Fibroblast of lung (primary cell): ENCODE results near the gene SUCLG1. TPM values are rescaled to one million over a fixed set of nuclear protein-coding genes. Genes with fewer than 3 reads are reported as not detected.
A peak's percentile ranks its signal among the peaks of the same experiment; 100 is the strongest.

ENCODE experiments used
- DNase-seq, 2 donors: peaks; one replicate each; pipeline versions ENCODE4 v3.0.0 to v3.0.0-alpha.2; 2010; ENCODE audit warnings: low read depth in 2 of 2
- H2AFZ ChIP-seq: 2 replicates; pipeline ENCODE4 v1.5.1; 2012; ENCODE audit warnings: low read length, control low read depth, inconsistent platforms
- H3K27ac ChIP-seq: 2 replicates; pipeline ENCODE4 v1.5.1; 2011; ENCODE audit warnings: low read length, control low read depth; ENCODE audit not compliant: insufficient read depth
- H3K27me3 ChIP-seq: 2 replicates; pipeline ENCODE4 v1.5.1; 2011; ENCODE audit warnings: mild to moderate bottlenecking, low read length; ENCODE audit not compliant: control insufficient read depth, insufficient read depth
- H3K36me3 ChIP-seq: 2 replicates; pipeline ENCODE4 v1.5.1; 2011; ENCODE audit warnings: low read length; ENCODE audit not compliant: control insufficient read depth, insufficient read depth
- H3K4me1 ChIP-seq: 2 replicates; pipeline ENCODE4 v1.5.1; 2011; ENCODE audit warnings: low read length; ENCODE audit not compliant: control insufficient read depth, insufficient read depth; ENCODE audit errors: extremely low read depth
- H3K4me2 ChIP-seq: 2 replicates; pipeline ENCODE4 v1.5.1; 2011; ENCODE audit warnings: low read length, control low read depth; ENCODE audit not compliant: insufficient read depth; ENCODE audit errors: extremely low read depth
- H3K4me3 ChIP-seq, 4 experiments: fragments of 200-600 bp in 1 of 4; sonication (generic) in 1 of 4; replicated peaks in 1 of 4; 2 replicates each; pipeline ENCODE4 v1.5.1; 2011 to 2016; ENCODE audit warnings: low read length in 4 of 4, low read depth in 3 of 4, mild to moderate bottlenecking in 3 of 4, control low read depth in 2 of 4, inconsistent platforms in 1 of 4, mixed read lengths in 1 of 4; ENCODE audit not compliant: insufficient read depth in 1 of 4; ENCODE audit errors: control extremely low read depth in 1 of 4
- H3K79me2 ChIP-seq: 2 replicates; pipeline ENCODE4 v1.5.1; 2012; ENCODE audit warnings: mild to moderate bottlenecking, low read length, inconsistent platforms; ENCODE audit not compliant: control insufficient read depth, insufficient read depth
- H3K9ac ChIP-seq: 2 replicates; pipeline ENCODE4 v1.5.1; 2011; ENCODE audit warnings: mild to moderate bottlenecking, low read length, control low read depth; ENCODE audit not compliant: insufficient read depth
- H3K9me3 ChIP-seq: 2 replicates; pipeline ENCODE4 v1.5.1; 2012; ENCODE audit warnings: low read depth, low read length; ENCODE audit not compliant: control insufficient read depth, insufficient read depth
- H4K20me1 ChIP-seq: 2 replicates; pipeline ENCODE4 v1.5.1; 2011; ENCODE audit warnings: low read length; ENCODE audit not compliant: control insufficient read depth, insufficient read depth; ENCODE audit errors: extremely low read depth
- CTCF ChIP-seq, 2 donors: IDR thresholded peaks in 1 of 2; conservative IDR thresholded peaks in 1 of 2; 1 replicate in 1 of 2; 2 replicates in 1 of 2; pipeline ENCODE4 v1.5.1; 2011 to 2012; ENCODE audit warnings: low read length in 2 of 2, control low read depth in 1 of 2, inconsistent platforms in 1 of 2, low read depth in 1 of 2, mild to moderate bottlenecking in 1 of 2
- EZH2 ChIP-seq: IDR thresholded peaks from 2 replicates; pipeline ENCODE4 v1.5.1; 2012; ENCODE audit warnings: low read length, control low read depth, mild to moderate bottlenecking; ENCODE audit errors: missing control alignments
- polyA plus RNA-seq, 2 donors: library from polyadenylated mRNA; depleted of rRNA in 1 of 2; stranded (reverse) in 1 of 2; unstranded in 1 of 2; fragments of >200 nt; gene quantifications; 2 replicates each; pipeline ENCODE4 v1.2.1, GENCODE V29; 2011 to 2012; ENCODE audit warnings: missing spikeins in 1 of 2
- total RNA-seq: library from RNA; depleted of rRNA; stranded (reverse); fragments of >200 nt; gene quantifications from 2 replicates; pipeline ENCODE4 v1.2.1, GENCODE V29; 2014

The SUCLG1 gene
- total and polyA plus RNA-seq, 2 donors (not counting 1 experiment from before 2014, with no cell fraction given) = 50.0 to 63.1 TPM

DNA sequence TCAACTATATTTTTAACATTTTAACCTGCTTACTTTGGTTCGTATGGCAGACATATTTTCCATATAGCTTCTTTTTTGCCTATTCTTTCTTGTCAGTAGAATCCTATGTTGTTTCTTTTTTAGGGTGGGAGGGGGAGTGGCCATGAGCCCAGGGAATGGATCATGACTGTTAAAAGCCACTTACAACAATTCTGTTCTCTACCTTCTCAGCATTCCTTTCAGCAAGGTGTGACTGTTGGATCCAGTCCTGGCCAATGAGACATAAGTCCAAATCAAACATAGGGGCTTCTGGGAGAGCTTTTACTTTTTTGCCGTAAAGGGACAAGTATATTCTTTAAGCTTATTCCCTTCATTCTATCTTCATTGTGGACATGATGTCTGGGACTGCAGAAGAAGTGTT lies 32.2 kb upstream of the SUCLG1 start:
- no peak for DNase-seq
- no peaks in the 10 kb centered on the region for H3K9me3 ChIP-seq
- H3K4me3 ChIP-seq = no peak overlapping the region
- H3K36me3 ChIP-seq = no peaks in the 10 kb centered on the region
- no peaks in the 10 kb centered on the region for H3K79me2 ChIP-seq
- no peaks in the 10 kb centered on the region for H3K27me3 ChIP-seq
- TF ChIP-seq EZH2 (no peak), CTCF (conservative IDR thresholded peaks at IDR 0.05 in 1 of 2, IDR thresholded peaks at IDR 0.05 in 1 of 2; ENCODE audit: low read depth in 1 of 2, low read length in 2 of 2) (no peak)
- no peak overlapping the region for H2AFZ ChIP-seq
- H3K4me1 ChIP-seq = peaks cover 3% of the 10 kb centered on the region
- no peak overlapping the region for H3K27ac ChIP-seq
- no peak overlapping the region for H3K4me2 ChIP-seq
- no peak overlapping the region for H3K9ac ChIP-seq
- H4K20me1 ChIP-seq = no peaks in the 10 kb centered on the region

DNA sequence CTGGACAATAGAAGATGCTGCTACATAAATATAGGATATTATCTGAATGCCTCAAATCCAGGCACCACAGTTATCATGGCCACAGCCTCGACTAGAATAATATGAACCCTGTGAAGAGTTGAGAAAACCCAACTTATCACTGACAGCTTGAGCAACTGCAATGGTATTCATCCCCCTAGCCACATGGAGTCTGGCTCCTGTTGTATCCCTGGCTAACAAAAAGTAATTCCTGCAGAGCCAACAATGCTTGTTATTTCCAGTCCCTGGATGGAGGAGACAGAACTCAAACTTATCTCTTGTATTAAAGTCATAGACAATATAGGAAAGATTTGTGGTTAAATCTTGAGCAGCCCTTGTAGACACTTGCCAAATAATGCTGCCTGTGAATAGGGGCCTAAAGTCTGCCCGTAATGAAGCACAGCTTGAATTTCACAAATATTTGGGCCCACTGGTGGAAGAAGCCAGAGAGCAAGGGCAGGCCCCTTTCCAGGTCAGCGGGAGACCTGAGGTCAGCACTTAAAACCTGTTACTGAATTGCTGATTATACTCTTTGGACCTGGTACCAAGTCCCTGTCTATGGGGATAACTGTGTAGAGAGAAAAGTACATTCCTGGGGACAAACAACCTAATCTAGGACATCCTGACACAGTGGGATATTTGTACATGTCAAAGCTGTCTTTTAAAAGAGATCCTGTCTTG lies 28.4 kb upstream of the SUCLG1 start:
- Histone ChIP-seq H4K20me1 (no peaks in the 10 kb centered on the region), H3K36me3 (no peaks in the 10 kb centered on the region), H3K4me3 (no peak overlapping the region), H3K9me3 (no peaks in the 10 kb centered on the region), H3K27ac (no peak overlapping the region), H3K27me3 (no peaks in the 10 kb centered on the region), H3K79me2 (no peaks in the 10 kb centered on the region), H3K4me2 (no peak overlapping the region), H3K9ac (no peak overlapping the region), H3K4me1 (no peaks in the 10 kb centered on the region), H2AFZ (no peak overlapping the region)
- TF ChIP-seq CTCF (conservative IDR thresholded peaks at IDR 0.05 in 1 of 2, IDR thresholded peaks at IDR 0.05 in 1 of 2; ENCODE audit: low read depth in 1 of 2, low read length in 2 of 2) = no peak
- TF ChIP-seq EZH2 = no peak
- DNase-seq = peak in 1 of 2 donors; percentile 92

DNA sequence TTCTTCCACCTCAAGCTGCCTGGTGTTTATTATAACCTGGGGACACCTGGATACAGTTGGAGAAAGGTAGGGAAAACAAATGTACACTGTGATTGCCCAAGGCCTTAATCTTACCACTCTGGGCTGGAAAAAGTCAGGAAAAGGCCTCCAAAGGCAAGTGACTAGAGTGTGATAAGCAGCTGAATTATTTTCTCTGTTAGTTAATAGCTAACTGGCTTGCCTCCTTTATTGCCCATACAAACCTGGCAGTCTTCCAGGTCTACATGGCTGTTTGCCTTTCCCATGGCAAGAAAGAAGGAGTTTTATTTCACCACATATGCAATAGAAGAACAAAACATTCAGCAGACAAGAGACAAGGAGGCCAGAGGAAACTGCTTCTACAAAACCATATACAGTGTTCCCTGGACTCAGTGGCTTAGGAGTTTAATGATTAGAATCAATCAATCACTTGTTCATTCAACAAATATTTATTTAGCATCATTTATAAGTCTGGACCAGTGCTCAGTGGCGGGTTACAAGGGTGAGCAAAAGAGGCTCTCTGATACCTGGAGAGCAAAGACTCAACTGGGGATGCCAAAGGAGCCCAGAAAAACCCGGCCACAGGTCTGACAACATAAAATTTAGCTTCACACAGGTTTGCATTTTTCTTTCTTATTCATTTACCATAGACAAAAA lies 27.5 kb upstream of the SUCLG1 start:
- H4K20me1 ChIP-seq = no peaks in the 10 kb centered on the region
- no peaks in the 10 kb centered on the region for H3K36me3 ChIP-seq
- no peaks in the 10 kb centered on the region for H3K9me3 ChIP-seq
- peaks cover under 1% of the 10 kb centered on the region for H3K4me1 ChIP-seq
- H3K4me3 ChIP-seq = no peak overlapping the region
- H3K9ac ChIP-seq = no peak overlapping the region
- TF ChIP-seq CTCF (conservative IDR thresholded peaks at IDR 0.05 in 1 of 2, IDR thresholded peaks at IDR 0.05 in 1 of 2; ENCODE audit: low read depth in 1 of 2, low read length in 2 of 2) (no peak), EZH2 (no peak)
- H2AFZ ChIP-seq = no peak overlapping the region
- peak; percentile 58 to 71 for DNase-seq
- no peaks in the 10 kb centered on the region for H3K27me3 ChIP-seq
- no peak overlapping the region for H3K4me2 ChIP-seq
- no peaks in the 10 kb centered on the region for H3K79me2 ChIP-seq
- H3K27ac ChIP-seq = no peak overlapping the region
